NOMO-1 treated with DMSO at 0.1 percent for 48 hours (cell line): Measurements from ENCODE around the gene OSBPL10.

ENCODE experiments used
- DNase-seq: peaks from one replicate; lab custom pipeline; 2025; ENCODE audit not compliant: unreplicated experiment; lab: John Stamatoyannopoulos, UW

The OSBPL10 gene

GRCh38 chr3:31635545-31635944 is 345.5 kb downstream of the OSBPL10 start:
- DNase-seq: no peak

- no peak for DNase-seq
Measured at GRCh38 chr3:31634476-31634875, 346.6 kb downstream of the OSBPL10 start.

DNA sequence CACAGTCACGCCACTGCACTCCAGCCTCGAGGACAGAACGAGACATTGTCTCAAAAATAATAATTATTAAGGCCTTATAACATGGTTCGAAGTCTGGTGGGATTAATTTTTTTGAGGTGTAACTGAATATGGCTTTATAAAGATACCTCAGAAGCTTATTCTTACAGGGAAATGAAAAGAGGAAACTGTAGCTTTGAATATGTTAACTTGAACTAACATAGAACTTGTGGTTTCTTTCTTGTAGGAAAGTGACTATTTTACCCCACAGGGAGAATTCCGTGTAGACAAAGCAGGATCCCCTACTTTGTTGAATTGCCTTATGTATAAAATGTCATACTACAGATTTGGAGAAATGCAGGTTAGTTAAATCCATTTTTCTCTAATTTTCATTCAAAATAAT is 352.0 kb downstream of the OSBPL10 start:
- DNase-seq: peak; percentile 63

- DNase-seq: no peak
Measured at GRCh38 chr3:31625358-31625757, 355.7 kb downstream of the OSBPL10 start.

- DNase-seq: no peak
Measured at GRCh38 chr3:31624083-31624709, 356.9 kb downstream of the OSBPL10 start.

- DNase-seq: peak; percentile 56
Measured at GRCh38 chr3:31622636-31623288, 358.3 kb downstream of the OSBPL10 start.

DNA sequence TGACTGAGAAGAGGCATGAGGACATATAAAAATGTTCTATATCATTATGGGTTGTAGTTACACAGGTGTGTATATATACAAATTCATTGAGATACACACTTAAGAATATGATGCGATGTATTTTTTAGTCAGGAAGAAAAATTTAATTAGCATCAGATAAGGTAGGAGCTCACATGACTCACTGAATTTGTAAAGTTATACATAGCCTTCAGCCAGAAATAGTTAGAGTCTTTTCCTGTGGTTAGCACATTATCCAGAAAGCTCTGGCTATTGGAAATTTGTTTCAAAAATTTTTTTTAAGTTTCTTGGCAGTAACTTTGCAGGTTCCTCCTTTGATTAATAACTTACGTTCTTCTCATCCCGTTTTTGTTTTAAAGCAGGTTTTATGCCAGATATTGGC is 359.7 kb downstream of the OSBPL10 start:
- no peak for DNase-seq

DNA sequence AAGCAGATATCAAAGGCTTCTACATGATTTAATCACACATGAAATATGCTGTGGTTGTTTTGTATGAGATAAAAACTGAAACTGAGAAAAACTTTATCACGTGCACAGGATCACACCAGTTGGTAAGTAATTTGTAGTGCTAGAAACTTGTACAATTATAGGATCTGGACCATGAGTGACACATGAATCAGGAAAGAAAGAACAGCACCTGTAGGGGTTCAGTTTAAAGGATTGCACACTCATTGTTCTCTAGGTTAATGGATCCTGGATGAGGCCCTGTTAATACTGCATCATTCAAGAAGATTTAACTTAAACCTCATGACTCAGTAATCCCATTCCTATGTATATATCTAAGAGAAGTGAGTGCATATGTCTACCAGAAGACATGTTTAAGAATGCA is 360.4 kb downstream of the OSBPL10 start:
- DNase-seq: no peak

DNA sequence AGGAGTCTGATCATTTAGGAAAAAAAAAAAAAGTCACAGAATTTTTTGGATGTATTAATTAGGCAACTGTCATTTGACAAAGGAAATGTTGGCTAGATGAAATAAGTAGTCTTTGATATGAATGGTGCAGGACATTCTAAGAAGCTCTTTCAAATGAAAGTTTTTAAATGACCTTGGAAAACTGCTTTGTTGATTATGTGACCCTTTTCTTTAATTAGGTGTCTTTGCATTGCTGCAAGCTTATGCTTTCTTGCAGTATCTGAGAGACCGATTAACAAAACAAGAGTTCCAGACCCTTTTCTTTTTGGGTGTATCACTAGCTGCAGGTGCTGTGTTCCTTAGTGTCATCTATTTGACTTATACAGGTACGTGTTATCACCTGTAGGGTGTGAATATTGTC is 364.4 kb downstream of the OSBPL10 start:
- no peak for DNase-seq

- DNase-seq: no peak
Measured at GRCh38 chr3:31615071-31615875, 365.8 kb downstream of the OSBPL10 start.

GRCh38 chr3:31614162-31614921 is 366.7 kb downstream of the OSBPL10 start:
- DNase-seq: no peak

- no peak for DNase-seq
Measured at GRCh38 chr3:31613654-31614053, 367.4 kb downstream of the OSBPL10 start.

DNA sequence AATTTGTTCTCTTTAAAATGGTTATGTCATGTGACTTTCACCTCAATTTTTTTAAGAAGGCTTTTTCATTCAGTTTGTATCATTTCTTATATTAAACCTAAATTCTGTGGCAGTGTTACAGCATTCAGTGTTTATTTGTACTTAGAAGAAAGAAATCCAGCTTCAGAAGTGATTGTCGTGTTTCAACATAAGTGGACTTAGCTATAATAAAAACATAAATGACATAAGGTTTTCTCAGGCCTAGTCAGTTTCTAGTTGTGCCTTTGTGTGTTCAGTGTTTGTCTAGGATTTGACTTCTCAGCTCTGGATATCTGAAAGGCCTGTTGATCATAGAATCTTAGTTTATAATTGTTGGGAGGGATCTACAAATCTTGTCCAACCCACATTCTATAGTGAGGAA is 367.9 kb downstream of the OSBPL10 start:
- DNase-seq: no peak
